ENCODE measurements around the gene METTL22.

GRCh38 chr16:8644211-8645140, 23.0 kb downstream of the METTL22 start:
- TF ChIP-seq POLR2A (IDR thresholded peaks at IDR 0.05; ENCODE audit: low read depth, low read length), result no peak
- TF ChIP-seq POLR2AphosphoS5 (IDR thresholded peaks at IDR 0.05; ENCODE audit: insufficient read depth, low read depth, low read length), result no peak
- no peak for TF ChIP-seq JUN (IDR thresholded peaks at IDR 0.05; ENCODE audit: borderline replicate concordance, insufficient read depth, insufficient read length, low read depth)
- TF ChIP-seq, protein P1, sequence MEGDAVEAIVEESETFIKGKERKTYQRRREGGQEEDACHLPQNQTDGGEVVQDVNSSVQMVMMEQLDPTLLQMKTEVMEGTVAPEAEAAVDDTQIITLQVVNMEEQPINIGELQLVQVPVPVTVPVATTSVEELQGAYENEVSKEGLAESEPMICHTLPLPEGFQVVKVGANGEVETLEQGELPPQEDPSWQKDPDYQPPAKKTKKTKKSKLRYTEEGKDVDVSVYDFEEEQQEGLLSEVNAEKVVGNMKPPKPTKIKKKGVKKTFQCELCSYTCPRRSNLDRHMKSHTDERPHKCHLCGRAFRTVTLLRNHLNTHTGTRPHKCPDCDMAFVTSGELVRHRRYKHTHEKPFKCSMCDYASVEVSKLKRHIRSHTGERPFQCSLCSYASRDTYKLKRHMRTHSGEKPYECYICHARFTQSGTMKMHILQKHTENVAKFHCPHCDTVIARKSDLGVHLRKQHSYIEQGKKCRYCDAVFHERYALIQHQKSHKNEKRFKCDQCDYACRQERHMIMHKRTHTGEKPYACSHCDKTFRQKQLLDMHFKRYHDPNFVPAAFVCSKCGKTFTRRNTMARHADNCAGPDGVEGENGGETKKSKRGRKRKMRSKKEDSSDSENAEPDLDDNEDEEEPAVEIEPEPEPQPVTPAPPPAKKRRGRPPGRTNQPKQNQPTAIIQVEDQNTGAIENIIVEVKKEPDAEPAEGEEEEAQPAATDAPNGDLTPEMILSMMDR (IDR thresholded peaks at IDR 0.05; ENCODE audit: extremely low read depth in 1 of 2, insufficient read depth in 1 of 2, low read depth in 1 of 2, low read length in 2 of 2), result no peak
- no peak for TF ChIP-seq MYC (IDR thresholded peaks at IDR 0.05; ENCODE audit: low read depth, low read length)
- TF ChIP-seq FOS (IDR thresholded peaks at IDR 0.05; ENCODE audit: borderline replicate concordance, insufficient read depth, low read length), result no peak
- no peak for TF ChIP-seq EZH2 (IDR thresholded peaks at IDR 0.05; ENCODE audit: borderline replicate concordance, low read depth, low read length, severe bottlenecking)
- no peak for TF ChIP-seq MAX (IDR thresholded peaks at IDR 0.05; ENCODE audit: insufficient read depth, insufficient read length)
